ENCODE results near the gene ST3GAL4. TPM values are rescaled to one million over a fixed set of nuclear protein-coding genes. Genes with fewer than 3 reads are reported as not detected.
A peak's percentile ranks its signal among the peaks of the same experiment; 100 is the strongest.
"Not testable (repeated sequence)": the region's sequence is repeated elsewhere in the genome, so short reads cannot be mapped to it uniquely, and the experiment has no call there.

Gene ST3GAL4
- total and polyA plus RNA-seq, 4 donors = 23.6 to 38.3 (median 31.7) TPM

DNA sequence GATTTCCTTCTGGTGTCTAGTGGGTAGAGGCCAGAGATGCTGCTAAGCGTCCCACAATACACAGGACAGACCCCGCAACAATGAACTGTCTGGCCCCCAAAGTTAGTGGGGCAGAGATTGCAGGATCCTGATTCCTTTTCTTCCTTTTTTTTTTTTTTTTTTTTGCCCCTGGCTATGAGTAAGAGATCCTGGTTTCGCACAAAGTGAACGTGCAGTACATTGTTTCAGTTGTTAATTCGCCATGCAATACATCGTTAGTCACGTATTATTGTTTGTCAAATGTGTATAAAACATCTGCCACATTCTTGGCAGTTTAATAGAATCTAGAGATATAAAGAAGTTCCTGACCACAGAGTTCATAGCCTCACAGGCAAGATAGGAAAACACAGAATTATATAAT, 20.2 kb downstream of the ST3GAL4 start:
- Histone ChIP-seq H3K9me3 (ENCODE audit: control insufficient read depth in 4 of 4, insufficient read depth in 3 of 4, low read length in 3 of 4) (no peaks in the 10 kb centered on the region), H3K36me3 (ENCODE audit: control insufficient read depth in 4 of 4, insufficient read depth in 4 of 4, low read length in 4 of 4) (peaks cover 0 to 3% (median under 1%) of the 10 kb centered on the region in 4 donors), H3K4me1 (ENCODE audit: control insufficient read depth in 5 of 5, insufficient read depth in 5 of 5, low read length in 5 of 5) (peaks cover 3 to 21% (median 11%) of the 10 kb centered on the region in 5 donors), H3K27me3 (ENCODE audit: control insufficient read depth in 3 of 3, insufficient read depth in 3 of 3, low read length in 2 of 3) (no peaks in the 10 kb centered on the region), H3K27ac (ENCODE audit: low read depth in 1 of 2, low read length in 1 of 2) (peak overlapping the region in 1 of 2 donors; percentile 11), H3K4me3 (no peak overlapping the region), H3K9ac (ENCODE audit: insufficient read depth in 1 of 2, low read length in 2 of 2) (no peak overlapping the region)
- WGBS, 2 donors = 75 to 78% methylated on average over 7 of the region's 7 CpGs
- no peak for ATAC-seq (ENCODE audit: insufficient read depth, low FRiP score)
- TF ChIP-seq, protein P1, sequence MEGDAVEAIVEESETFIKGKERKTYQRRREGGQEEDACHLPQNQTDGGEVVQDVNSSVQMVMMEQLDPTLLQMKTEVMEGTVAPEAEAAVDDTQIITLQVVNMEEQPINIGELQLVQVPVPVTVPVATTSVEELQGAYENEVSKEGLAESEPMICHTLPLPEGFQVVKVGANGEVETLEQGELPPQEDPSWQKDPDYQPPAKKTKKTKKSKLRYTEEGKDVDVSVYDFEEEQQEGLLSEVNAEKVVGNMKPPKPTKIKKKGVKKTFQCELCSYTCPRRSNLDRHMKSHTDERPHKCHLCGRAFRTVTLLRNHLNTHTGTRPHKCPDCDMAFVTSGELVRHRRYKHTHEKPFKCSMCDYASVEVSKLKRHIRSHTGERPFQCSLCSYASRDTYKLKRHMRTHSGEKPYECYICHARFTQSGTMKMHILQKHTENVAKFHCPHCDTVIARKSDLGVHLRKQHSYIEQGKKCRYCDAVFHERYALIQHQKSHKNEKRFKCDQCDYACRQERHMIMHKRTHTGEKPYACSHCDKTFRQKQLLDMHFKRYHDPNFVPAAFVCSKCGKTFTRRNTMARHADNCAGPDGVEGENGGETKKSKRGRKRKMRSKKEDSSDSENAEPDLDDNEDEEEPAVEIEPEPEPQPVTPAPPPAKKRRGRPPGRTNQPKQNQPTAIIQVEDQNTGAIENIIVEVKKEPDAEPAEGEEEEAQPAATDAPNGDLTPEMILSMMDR (IDR thresholded peaks at IDR 0.05; ENCODE audit: control extremely low read depth, extremely low read depth) = no peak
- DNase-seq = peak in 2 of 3 donors; percentile 47 to 50

DNA sequence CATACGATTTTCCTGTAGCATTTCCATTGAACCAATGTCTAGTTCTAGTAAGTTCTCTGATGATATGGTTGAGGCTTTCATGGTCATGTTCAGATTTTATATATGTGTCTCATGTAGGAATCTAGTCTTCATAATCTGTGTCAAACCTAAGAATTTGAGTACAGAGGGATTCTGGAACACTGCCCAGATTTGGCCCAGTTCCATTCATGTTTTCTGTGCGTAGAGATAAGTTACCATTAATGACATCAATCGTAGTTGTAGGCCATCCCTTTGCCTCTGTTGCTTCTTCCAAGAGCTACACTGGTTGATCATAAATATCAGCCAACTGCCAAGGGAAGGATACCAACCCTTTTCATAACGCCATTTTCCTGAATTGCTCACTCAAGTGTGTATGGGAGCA, 23.3 kb downstream of the ST3GAL4 start:
- Histone ChIP-seq H3K9ac (ENCODE audit: insufficient read depth in 1 of 2, low read length in 2 of 2) (no peak overlapping the region), H3K4me3 (no peak overlapping the region), H3K4me1 (ENCODE audit: control insufficient read depth in 5 of 5, insufficient read depth in 5 of 5, low read length in 5 of 5) (peaks cover 4 to 21% (median 9%) of the 10 kb centered on the region in 5 donors), H3K27me3 (ENCODE audit: control insufficient read depth in 3 of 3, insufficient read depth in 3 of 3, low read length in 2 of 3) (no peaks in the 10 kb centered on the region), H3K9me3 (ENCODE audit: control insufficient read depth in 4 of 4, insufficient read depth in 3 of 4, low read length in 3 of 4) (no peaks in the 10 kb centered on the region), H3K36me3 (ENCODE audit: control insufficient read depth in 4 of 4, insufficient read depth in 4 of 4, low read length in 4 of 4) (peaks cover 0 to 5% (median 2%) of the 10 kb centered on the region in 4 donors), H3K27ac (ENCODE audit: low read depth in 1 of 2, low read length in 1 of 2) (peak overlapping the region in 1 of 2 donors; percentile 33)
- TF ChIP-seq, protein P1 (IDR thresholded peaks at IDR 0.05; ENCODE audit: control extremely low read depth, extremely low read depth) = no peak
- ATAC-seq (ENCODE audit: insufficient read depth, low FRiP score) = no peak
- WGBS, 2 donors = 63 to 80% methylated on average over 4 of the region's 4 CpGs
- peak; percentile 77 to 90 (median 82) for DNase-seq

DNA sequence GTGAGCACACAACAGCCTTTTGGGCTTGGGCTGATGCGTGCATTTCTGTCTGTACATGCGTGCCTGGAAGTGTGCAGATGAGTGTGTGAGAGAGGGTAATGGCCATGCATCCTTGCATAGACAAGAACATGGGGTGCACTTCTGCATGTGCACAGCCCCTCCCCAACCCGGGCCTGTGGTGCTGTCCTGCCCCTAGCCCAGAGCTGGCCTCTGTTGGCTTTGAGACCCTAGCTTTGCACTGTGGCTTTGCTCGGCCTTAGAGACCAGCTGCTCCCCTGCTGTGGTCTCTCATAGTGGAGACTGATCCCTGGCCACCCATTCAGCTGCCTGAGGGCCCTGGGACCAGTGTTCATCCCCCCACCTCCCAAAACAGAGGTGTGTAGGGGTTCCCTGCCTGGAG, 25.4 kb downstream of the ST3GAL4 start:
- no peaks in the 10 kb centered on the region for H3K27me3 ChIP-seq (ENCODE audit: control insufficient read depth in 3 of 3, insufficient read depth in 3 of 3, low read length in 2 of 3)
- no peaks in the 10 kb centered on the region for H3K9me3 ChIP-seq (ENCODE audit: control insufficient read depth in 4 of 4, insufficient read depth in 3 of 4, low read length in 3 of 4)
- no peak for DNase-seq
- H3K27ac ChIP-seq (ENCODE audit: low read depth in 1 of 2, low read length in 1 of 2) = no peak overlapping the region
- no peak overlapping the region for H3K9ac ChIP-seq (ENCODE audit: insufficient read depth in 1 of 2, low read length in 2 of 2)
- no peak overlapping the region for H3K4me3 ChIP-seq
- WGBS, 2 donors = 88 to 91% methylated on average over 4 of the region's 4 CpGs
- no peak for ATAC-seq (ENCODE audit: insufficient read depth, low FRiP score)
- peaks cover 6 to 14% (median 9%) of the 10 kb centered on the region in 5 donors for H3K4me1 ChIP-seq (ENCODE audit: control insufficient read depth in 5 of 5, insufficient read depth in 5 of 5, low read length in 5 of 5)
- peaks cover 0 to 5% (median 2%) of the 10 kb centered on the region in 4 donors for H3K36me3 ChIP-seq (ENCODE audit: control insufficient read depth in 4 of 4, insufficient read depth in 4 of 4, low read length in 4 of 4)
- TF ChIP-seq, protein P1 (IDR thresholded peaks at IDR 0.05; ENCODE audit: control extremely low read depth, extremely low read depth) = no peak

DNA sequence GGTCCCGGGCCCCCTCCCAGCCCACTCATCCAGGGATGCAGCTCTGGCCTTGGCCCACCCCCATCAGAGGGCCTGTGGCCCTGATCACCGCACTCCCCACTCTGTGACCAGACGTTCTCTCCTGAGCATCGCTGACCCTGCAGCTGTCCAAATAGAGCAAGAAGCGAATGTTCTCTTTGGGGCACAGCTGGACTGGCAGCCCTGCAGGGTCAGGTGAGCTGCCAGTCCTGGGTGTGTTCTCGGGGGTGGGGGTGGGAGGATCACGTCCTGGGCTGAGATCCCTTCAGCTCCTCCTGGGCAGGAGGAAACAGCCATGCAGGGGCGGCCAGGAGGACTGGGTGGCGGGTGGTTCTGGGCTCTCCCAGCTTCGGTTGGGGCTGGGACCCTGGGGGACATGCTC, 26.5 kb downstream of the ST3GAL4 start:
- peaks cover under 1 to 13% (median 8%) of the 10 kb centered on the region in 5 donors for H3K4me1 ChIP-seq (ENCODE audit: control insufficient read depth in 5 of 5, insufficient read depth in 5 of 5, low read length in 5 of 5)
- H3K27ac ChIP-seq (ENCODE audit: low read depth in 1 of 2, low read length in 1 of 2); DNase-seq; ATAC-seq (ENCODE audit: insufficient read depth, low FRiP score); H3K4me3 ChIP-seq; H3K36me3 ChIP-seq (ENCODE audit: control insufficient read depth in 4 of 4, insufficient read depth in 4 of 4, low read length in 4 of 4); H3K27me3 ChIP-seq (ENCODE audit: control insufficient read depth in 3 of 3, insufficient read depth in 3 of 3, low read length in 2 of 3); H3K9ac ChIP-seq (ENCODE audit: insufficient read depth in 1 of 2, low read length in 2 of 2); H3K9me3 ChIP-seq (ENCODE audit: control insufficient read depth in 4 of 4, insufficient read depth in 3 of 4, low read length in 3 of 4): not testable (repeated sequence)
- 85 to 100% methylated on average over 2 to 6 of the region's 10 CpGs for WGBS, 2 donors

DNA sequence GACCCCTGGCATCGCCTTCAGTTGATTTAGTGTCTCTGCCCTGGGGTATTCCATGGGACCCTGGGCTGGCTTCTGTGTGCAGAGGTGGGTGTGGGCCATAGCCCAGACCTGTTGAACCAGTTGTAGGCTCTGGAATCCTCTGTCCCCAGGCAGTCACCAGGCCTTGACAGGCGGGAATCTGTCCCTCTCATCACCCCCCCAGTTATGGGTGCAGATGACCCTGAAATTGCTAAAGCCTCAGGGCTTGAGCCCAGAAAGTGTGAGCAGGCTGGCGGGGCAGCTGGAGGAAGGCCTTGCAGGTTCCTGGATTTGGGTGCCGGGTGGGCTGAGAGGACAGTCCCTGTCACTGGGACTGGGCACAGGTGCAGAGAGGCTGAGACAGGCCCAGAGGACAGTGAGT, 27.2 kb downstream of the ST3GAL4 start:
- H3K27me3 ChIP-seq (ENCODE audit: control insufficient read depth in 3 of 3, insufficient read depth in 3 of 3, low read length in 2 of 3); H3K36me3 ChIP-seq (ENCODE audit: control insufficient read depth in 4 of 4, insufficient read depth in 4 of 4, low read length in 4 of 4); DNase-seq; H3K9ac ChIP-seq (ENCODE audit: insufficient read depth in 1 of 2, low read length in 2 of 2); H3K4me3 ChIP-seq; H3K27ac ChIP-seq (ENCODE audit: low read depth in 1 of 2, low read length in 1 of 2); H3K9me3 ChIP-seq (ENCODE audit: control insufficient read depth in 4 of 4, insufficient read depth in 3 of 4, low read length in 3 of 4); ATAC-seq (ENCODE audit: insufficient read depth, low FRiP score): not testable (repeated sequence)
- 94% methylated on average over 2 to 4 of the region's 4 CpGs for WGBS, 2 donors
- H3K4me1 ChIP-seq (ENCODE audit: control insufficient read depth in 5 of 5, insufficient read depth in 5 of 5, low read length in 5 of 5) = peaks cover 0 to 13% (median 9%) of the 10 kb centered on the region in 5 donors

Measured in lung (tissue), 12 donors.